ENCODE results near the gene LBH.

LBH gene

GRCh38 chr2:30300456-30301221 lies 69.3 kb downstream of the LBH start:
- DNase-seq (ENCODE audit: low read depth in 1 of 2, low spot score in 1 of 2) = no peak

DNA sequence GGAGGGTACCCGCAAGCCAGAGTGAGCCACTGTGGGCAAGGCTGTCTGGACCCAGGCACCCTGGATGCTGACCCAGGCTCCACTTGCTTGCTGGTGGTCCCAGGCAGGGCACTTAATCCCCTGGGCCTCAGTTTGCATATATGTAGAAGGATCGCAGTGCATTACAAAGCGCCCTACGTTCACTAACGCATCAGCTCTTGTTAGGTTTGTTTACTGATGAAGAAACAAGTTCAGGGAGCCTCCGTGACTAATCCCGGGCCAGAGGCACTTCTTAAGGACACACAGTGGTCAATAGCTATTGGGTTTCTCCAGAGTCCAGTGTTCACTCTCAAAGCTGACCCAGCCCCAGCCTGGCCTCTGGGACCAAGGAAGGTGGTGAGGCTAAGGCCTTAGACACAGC lies 70.2 kb downstream of the LBH start:
- DNase-seq (ENCODE audit: low read depth in 1 of 2, low spot score in 1 of 2) = no peak

GRCh38 chr2:30302566-30302965 lies 71.2 kb downstream of the LBH start:
- DNase-seq (ENCODE audit: low read depth in 1 of 2, low spot score in 1 of 2) = no peak

DNA sequence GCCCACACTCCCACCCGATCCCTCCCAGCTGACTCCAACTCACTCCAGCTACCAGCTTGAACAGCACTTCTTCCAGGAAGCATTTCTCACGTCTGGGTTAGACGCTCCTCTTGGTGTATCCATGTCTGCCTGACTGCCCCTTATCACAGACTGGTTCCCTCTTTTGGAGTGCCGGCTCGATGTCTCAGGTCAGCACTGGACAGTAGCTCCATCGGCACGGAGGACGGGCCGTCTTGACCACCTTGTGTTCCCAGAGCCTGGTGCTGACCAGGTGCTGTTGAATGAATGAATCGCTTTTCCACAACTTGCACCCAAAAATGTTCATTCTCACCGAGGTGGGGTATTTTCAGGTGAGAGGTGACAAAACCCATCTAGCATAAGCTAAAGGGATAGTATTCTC lies 71.8 kb downstream of the LBH start:
- no peak for DNase-seq (ENCODE audit: low read depth in 1 of 2, low spot score in 1 of 2)

GRCh38 chr2:30305235-30305634 lies 73.9 kb downstream of the LBH start:
- no peak for DNase-seq (ENCODE audit: low read depth in 1 of 2, low spot score in 1 of 2)

GRCh38 chr2:30306522-30306921 lies 75.2 kb downstream of the LBH start:
- DNase-seq (ENCODE audit: low read depth in 1 of 2, low spot score in 1 of 2) = no peak

GRCh38 chr2:30308280-30308679 lies 76.9 kb downstream of the LBH start:
- DNase-seq (ENCODE audit: low read depth in 1 of 2, low spot score in 1 of 2) = no peak
